Calu3 (cell line): ENCODE measurements around the gene MED12L. TPM values are rescaled to one million over a fixed set of nuclear protein-coding genes. Genes with fewer than 3 reads are reported as not detected.

ENCODE experiments used
- BruUV-seq: library from RNA; stranded (reverse); fragments of 400-500 nt; replicated peaks from 2 replicates; lab custom pipeline; 2021; lab: Mats Ljungman, UMichigan
- CTCF ChIA-PET: fragments of 300-600 bp; sonication (Branson Sonifier 250); formaldehyde crosslinking; loops from one replicate; lab custom pipeline; 2022; ENCODE audit warnings: antibody characterized with exemption; lab: Charles Lee
- DNase-seq: peaks from one replicate; pipeline ENCODE4 v3.0.0; 2022
- H3K27ac Mint-ChIP-seq: one replicate; pipeline ENCODE4 v1.8.0; 2022; ENCODE audit warnings: mixed read lengths; ENCODE audit not compliant: unreplicated experiment
- H3K27me3 Mint-ChIP-seq: one replicate; pipeline ENCODE4 v1.8.0; 2022; ENCODE audit warnings: mixed read lengths; ENCODE audit not compliant: unreplicated experiment
- H3K36me3 Mint-ChIP-seq: one replicate; pipeline ENCODE4 v1.8.0; 2022; ENCODE audit warnings: mild to moderate bottlenecking, moderate library complexity, mixed read lengths; ENCODE audit not compliant: insufficient read depth, unreplicated experiment
- H3K4me1 Mint-ChIP-seq: one replicate; pipeline ENCODE4 v1.8.0; 2022; ENCODE audit warnings: mild to moderate bottlenecking, low read depth, mixed read lengths; ENCODE audit not compliant: unreplicated experiment
- H3K4me3 Mint-ChIP-seq: one replicate; pipeline ENCODE4 v1.8.0; 2022; ENCODE audit warnings: mild to moderate bottlenecking, low read depth, moderate library complexity, mixed read lengths; ENCODE audit not compliant: unreplicated experiment
- H3K9me3 Mint-ChIP-seq: one replicate; pipeline ENCODE4 v1.8.0; 2022; ENCODE audit warnings: low read depth, mixed read lengths; ENCODE audit not compliant: unreplicated experiment
- CTCF ChIP-seq: fragments of 200-600 bp; IDR thresholded peaks from one replicate; pipeline ENCODE4 v1.8.0; 2022; ENCODE audit warnings: antibody characterized with exemption; ENCODE audit not compliant: unreplicated experiment
- intact Hi-C: fragments of 100-400 bp; cut with micrococcal nuclease; formaldehyde crosslinking; loops from one replicate; pipeline ENCODE4 v1.10.0; 2022; ENCODE audit not compliant: unreplicated experiment
- total RNA-seq: library from RNA; stranded (reverse); gene quantifications from 2 replicates; pipeline ENCODE4 v1.2.3, GENCODE V29; 2022

Gene MED12L
- total RNA-seq, 1 experiment from 2014 or later: 4.6 TPM

GRCh38 chr3:151347432-151347831 is 262.0 kb downstream of the MED12L start:
- CTCF ChIA-PET: interaction anchor here (1.3 kb wide), 1 partner anchor 11 kb away, joined by 3 read pairs; no protein-coding TSS in a partner anchor
- no peak for DNase-seq
- BruUV-seq: no TSS peak
- no peak for TF ChIP-seq CTCF
- H3K27me3 Mint-ChIP-seq: no peaks in the 10 kb centered on the region
- peaks cover 7% of the 10 kb centered on the region for H3K4me1 Mint-ChIP-seq
- intact Hi-C loops: no loop called here
- H3K9me3 Mint-ChIP-seq: no peaks in the 10 kb centered on the region
- no peak overlapping the region for H3K4me3 Mint-ChIP-seq
- no peaks in the 10 kb centered on the region for H3K36me3 Mint-ChIP-seq
- no peak overlapping the region for H3K27ac Mint-ChIP-seq

- H3K27ac Mint-ChIP-seq: no peak overlapping the region
- H3K4me3 Mint-ChIP-seq: no peak overlapping the region
- intact Hi-C loops: no loop called here
- H3K36me3 Mint-ChIP-seq: no peaks in the 10 kb centered on the region
- no peak for TF ChIP-seq CTCF
- peaks cover 7% of the 10 kb centered on the region for H3K4me1 Mint-ChIP-seq
- no TSS peak for BruUV-seq
- H3K9me3 Mint-ChIP-seq: no peaks in the 10 kb centered on the region
- DNase-seq: no peak
- CTCF ChIA-PET: no interaction called here
- H3K27me3 Mint-ChIP-seq: no peaks in the 10 kb centered on the region
Measured at GRCh38 chr3:151350656-151351055, 265.2 kb downstream of the MED12L start.

- Mint-ChIP-seq H3K4me3 (no peak overlapping the region), H3K27me3 (no peaks in the 10 kb centered on the region), H3K9me3 (no peaks in the 10 kb centered on the region), H3K4me1 (peaks cover under 1% of the 10 kb centered on the region), H3K27ac (no peak overlapping the region), H3K36me3 (no peaks in the 10 kb centered on the region)
- intact Hi-C loops: no loop called here
- no peak for DNase-seq
- no peak for TF ChIP-seq CTCF
- CTCF ChIA-PET: no interaction called here
- no TSS peak for BruUV-seq
Measured at GRCh38 chr3:151351219-151351618, 265.8 kb downstream of the MED12L start.

- no TSS peak for BruUV-seq
- H3K27ac Mint-ChIP-seq: no peak overlapping the region
- CTCF ChIA-PET: no interaction called here
Measured at GRCh38 chr3:151351648-151352047, 266.2 kb downstream of the MED12L start.

More at GRCh38 chr3:151351648-151352047, 266.2 kb downstream of the MED12L start:
- no peak for DNase-seq
- no peak for TF ChIP-seq CTCF
- H3K9me3 Mint-ChIP-seq: no peaks in the 10 kb centered on the region
- no peaks in the 10 kb centered on the region for H3K36me3 Mint-ChIP-seq
- H3K4me3 Mint-ChIP-seq: no peak overlapping the region
- intact Hi-C loops: no loop called here
- no peaks in the 10 kb centered on the region for H3K4me1 Mint-ChIP-seq
- H3K27me3 Mint-ChIP-seq: no peaks in the 10 kb centered on the region
